ENCODE results near the gene SLC9A9. TPM values are rescaled to one million over a fixed set of nuclear protein-coding genes. Genes with fewer than 3 reads are reported as not detected.

The SLC9A9 gene
- polyA plus RNA-seq, 1 donor from 2014 or later = 0.54 TPM

DNA sequence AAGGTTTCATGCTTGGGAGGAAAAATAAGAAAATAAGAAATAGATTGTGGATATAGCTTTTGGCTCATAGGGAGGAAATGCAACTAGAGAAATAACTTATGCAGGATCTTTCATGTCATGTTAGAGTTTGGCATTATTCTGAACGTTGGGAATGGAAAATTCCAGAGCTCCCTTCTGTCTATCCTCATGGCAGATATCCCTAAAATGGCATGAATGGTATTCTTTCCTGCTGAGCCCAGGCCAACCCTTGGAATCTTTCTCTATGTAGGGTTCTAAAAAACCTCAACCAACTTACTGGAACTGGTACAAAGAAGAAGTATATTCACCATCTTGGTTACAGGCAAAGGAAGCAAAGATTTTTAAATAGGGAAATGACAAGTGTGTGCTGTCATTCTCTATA is 516.2 kb downstream of the SLC9A9 start:
- H3K9me3 ChIP-seq (ENCODE audit: low read length) = peaks cover 4% of the 10 kb centered on the region
- H3K27ac ChIP-seq (ENCODE audit: low read length) = no peak overlapping the region
- H3K36me3 ChIP-seq (ENCODE audit: insufficient read depth, low read length) = no peaks in the 10 kb centered on the region
- TF ChIP-seq EP300 (conservative IDR thresholded peaks at IDR 0.05; ENCODE audit: poor library complexity, severe bottlenecking) = no peak
- TF ChIP-seq TAF1 (IDR thresholded peaks at IDR 0.05; ENCODE audit: low read depth) = no peak
- no peak for TF ChIP-seq SMC3 (conservative IDR thresholded peaks at IDR 0.05; ENCODE audit: poor library complexity)
- TF ChIP-seq, protein P1, sequence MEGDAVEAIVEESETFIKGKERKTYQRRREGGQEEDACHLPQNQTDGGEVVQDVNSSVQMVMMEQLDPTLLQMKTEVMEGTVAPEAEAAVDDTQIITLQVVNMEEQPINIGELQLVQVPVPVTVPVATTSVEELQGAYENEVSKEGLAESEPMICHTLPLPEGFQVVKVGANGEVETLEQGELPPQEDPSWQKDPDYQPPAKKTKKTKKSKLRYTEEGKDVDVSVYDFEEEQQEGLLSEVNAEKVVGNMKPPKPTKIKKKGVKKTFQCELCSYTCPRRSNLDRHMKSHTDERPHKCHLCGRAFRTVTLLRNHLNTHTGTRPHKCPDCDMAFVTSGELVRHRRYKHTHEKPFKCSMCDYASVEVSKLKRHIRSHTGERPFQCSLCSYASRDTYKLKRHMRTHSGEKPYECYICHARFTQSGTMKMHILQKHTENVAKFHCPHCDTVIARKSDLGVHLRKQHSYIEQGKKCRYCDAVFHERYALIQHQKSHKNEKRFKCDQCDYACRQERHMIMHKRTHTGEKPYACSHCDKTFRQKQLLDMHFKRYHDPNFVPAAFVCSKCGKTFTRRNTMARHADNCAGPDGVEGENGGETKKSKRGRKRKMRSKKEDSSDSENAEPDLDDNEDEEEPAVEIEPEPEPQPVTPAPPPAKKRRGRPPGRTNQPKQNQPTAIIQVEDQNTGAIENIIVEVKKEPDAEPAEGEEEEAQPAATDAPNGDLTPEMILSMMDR (IDR thresholded peaks at IDR 0.05; ENCODE audit: poor library complexity, severe bottlenecking) = no peak
- no peak for TF ChIP-seq POLR2AphosphoS5 (IDR thresholded peaks at IDR 0.05)
- TF ChIP-seq REST (IDR thresholded peaks at IDR 0.05; ENCODE audit: borderline replicate concordance) = no peak
- no peak for TF ChIP-seq RAD21 (conservative IDR thresholded peaks at IDR 0.05)
- TF ChIP-seq MXI1 (conservative IDR thresholded peaks at IDR 0.05; ENCODE audit: poor library complexity, severe bottlenecking) = no peak
- no peak overlapping the region for H3K4me2 ChIP-seq (ENCODE audit: low read length)
- no peak overlapping the region for H3K4me3 ChIP-seq (ENCODE audit: low read length)
- no peak overlapping the region for H2AFZ ChIP-seq (ENCODE audit: low read depth, low read length)
- no peaks in the 10 kb centered on the region for H3K79me2 ChIP-seq (replicated peaks; ENCODE audit: insufficient read depth, low read length)
- H3K9ac ChIP-seq (ENCODE audit: low read length) = no peak overlapping the region
- no peaks in the 10 kb centered on the region for H3K27me3 ChIP-seq (ENCODE audit: insufficient read depth, low read depth, low read length)
- H4K20me1 ChIP-seq (ENCODE audit: insufficient read depth) = no peaks in the 10 kb centered on the region
- no peaks in the 10 kb centered on the region for H3K9me2 ChIP-seq (ENCODE audit: insufficient read depth, low read length)
- no peaks in the 10 kb centered on the region for H3F3A ChIP-seq (ENCODE audit: insufficient read depth, low read length, poor library complexity, severe bottlenecking)

- no peak overlapping the region for H3K4me3 ChIP-seq (ENCODE audit: low read length)
- no peaks in the 10 kb centered on the region for H4K20me1 ChIP-seq (ENCODE audit: insufficient read depth)
- H2AFZ ChIP-seq (ENCODE audit: low read depth, low read length) = no peak overlapping the region
- no peaks in the 10 kb centered on the region for H3K9me2 ChIP-seq (ENCODE audit: insufficient read depth, low read length)
- no peaks in the 10 kb centered on the region for H3K27me3 ChIP-seq (ENCODE audit: insufficient read depth, low read depth, low read length)
- H3K79me2 ChIP-seq (replicated peaks; ENCODE audit: insufficient read depth, low read length) = no peaks in the 10 kb centered on the region
- H3K4me2 ChIP-seq (ENCODE audit: low read length) = no peak overlapping the region
- peaks cover 4% of the 10 kb centered on the region for H3K9me3 ChIP-seq (ENCODE audit: low read length)
- no peaks in the 10 kb centered on the region for H3K36me3 ChIP-seq (ENCODE audit: insufficient read depth, low read length)
- no peak overlapping the region for H3K27ac ChIP-seq (ENCODE audit: low read length)
- TF ChIP-seq POLR2AphosphoS5 (IDR thresholded peaks at IDR 0.05) = no peak
- TF ChIP-seq, protein P1 (IDR thresholded peaks at IDR 0.05; ENCODE audit: poor library complexity, severe bottlenecking) = no peak
- no peak for TF ChIP-seq EP300 (conservative IDR thresholded peaks at IDR 0.05; ENCODE audit: poor library complexity, severe bottlenecking)
- TF ChIP-seq MXI1 (conservative IDR thresholded peaks at IDR 0.05; ENCODE audit: poor library complexity, severe bottlenecking) = no peak
- no peak for TF ChIP-seq TAF1 (IDR thresholded peaks at IDR 0.05; ENCODE audit: low read depth)
- TF ChIP-seq RAD21 (conservative IDR thresholded peaks at IDR 0.05) = no peak
- TF ChIP-seq REST (IDR thresholded peaks at IDR 0.05; ENCODE audit: borderline replicate concordance) = no peak
- H3F3A ChIP-seq (ENCODE audit: insufficient read depth, low read length, poor library complexity, severe bottlenecking) = no peaks in the 10 kb centered on the region
- H3K9ac ChIP-seq (ENCODE audit: low read length) = no peak overlapping the region
Measured at GRCh38 chr3:143331350-143331749, 516.9 kb downstream of the SLC9A9 start.
